Hematopoietic multipotent progenitor cell treated with erythropoietin and hydrocortisone succinate and interleukin-3 and kit ligand, for 6 days (in vitro differentiated cells): ENCODE data around the gene MBOAT2.
A peak's percentile ranks its signal among the peaks of the same experiment; 100 is the strongest.

Experiments
- DNase-seq: peaks from one replicate; pipeline ENCODE4 v3.0.0-alpha.2; 2015

MBOAT2 gene

DNA sequence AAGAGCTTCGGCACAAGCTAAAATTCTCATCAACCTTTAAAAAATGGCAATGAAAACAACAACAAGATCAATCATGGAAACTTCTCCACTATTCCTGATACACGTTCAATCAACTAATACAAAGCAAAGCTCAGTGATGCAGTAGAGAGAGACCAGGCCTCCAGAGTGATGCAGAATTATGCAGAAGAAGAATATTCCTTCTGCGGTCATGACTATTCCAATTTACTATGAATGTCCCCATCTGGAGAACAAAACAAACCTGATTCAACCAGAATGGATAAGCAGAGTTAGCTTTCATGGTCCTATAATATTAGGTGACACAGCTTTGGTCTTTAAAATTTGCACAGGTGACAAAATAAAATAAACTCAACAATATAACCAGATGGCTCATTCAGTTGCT lies 12.5 kb upstream of the MBOAT2 start:
- no peak for DNase-seq

DNA sequence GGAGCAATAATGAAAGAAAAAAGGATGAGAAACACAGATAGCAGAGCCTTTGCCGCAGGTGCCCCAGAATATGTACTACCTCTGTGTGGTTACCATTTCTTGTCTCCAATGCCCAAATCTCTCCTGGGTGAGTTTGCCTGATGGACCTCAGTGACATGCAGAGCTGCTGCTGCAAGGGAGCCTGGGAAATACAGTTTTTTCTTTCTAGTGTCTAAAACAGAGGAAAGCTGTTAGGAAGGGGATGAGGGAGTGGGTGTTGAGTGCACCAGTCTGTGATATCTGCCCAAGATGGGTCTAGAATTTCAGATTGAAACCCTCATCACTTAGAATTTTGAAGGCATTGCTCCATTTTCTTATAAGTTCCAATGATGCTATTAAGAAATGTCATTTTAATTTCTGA lies 9.9 kb upstream of the MBOAT2 start:
- DNase-seq = no peak

DNA sequence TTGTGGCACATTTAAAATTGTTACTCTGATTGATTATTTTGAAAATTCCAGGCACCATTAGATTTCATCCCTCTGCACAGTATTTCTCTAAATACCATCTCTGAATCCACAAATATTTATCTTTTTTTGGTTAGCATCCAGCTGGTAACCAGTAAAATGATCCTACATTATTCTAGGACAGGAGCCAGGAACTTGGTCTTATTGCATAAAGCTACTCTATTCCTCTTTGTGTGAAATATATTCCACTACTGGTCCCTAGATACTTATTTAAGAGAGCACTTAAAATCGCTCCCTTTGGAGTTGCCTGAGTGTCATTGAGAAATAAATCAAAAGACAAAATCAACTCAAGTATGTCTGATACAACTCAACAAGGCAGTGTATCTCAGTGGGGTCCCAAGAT lies 7.4 kb upstream of the MBOAT2 start:
- DNase-seq = no peak

DNA sequence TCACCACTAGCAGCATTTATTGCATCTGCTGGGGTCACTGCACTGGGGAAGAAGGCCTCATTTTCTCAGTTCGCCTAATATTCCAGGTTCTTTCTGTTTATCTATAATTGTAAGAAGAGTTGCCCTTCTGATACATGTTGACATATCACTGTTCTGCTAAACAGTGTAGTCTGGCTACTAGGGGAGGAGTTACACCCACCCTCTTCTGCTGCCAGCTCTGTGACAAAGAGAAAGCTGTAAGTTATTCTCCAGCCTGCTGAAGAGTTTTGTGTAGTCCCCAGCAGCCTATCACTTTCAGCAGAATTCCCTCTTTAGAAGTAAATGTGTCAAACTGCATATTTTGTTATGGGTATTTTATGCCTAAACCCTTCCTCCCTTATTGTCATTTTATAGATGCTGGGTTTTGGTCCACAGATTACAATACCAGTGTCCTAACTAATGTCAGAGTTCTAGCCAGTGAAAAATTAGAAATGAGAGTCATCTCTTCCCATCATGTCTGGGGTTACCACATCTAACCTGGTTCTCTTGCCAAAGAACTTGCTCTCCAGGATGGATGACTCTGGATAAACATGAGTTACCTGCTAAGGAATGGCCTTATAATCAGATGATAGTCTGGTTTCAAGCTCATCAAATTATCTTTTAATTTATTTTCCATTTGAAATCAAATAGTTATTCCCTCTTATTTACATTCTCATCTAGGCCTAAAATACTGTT lies 5.6 kb upstream of the MBOAT2 start:
- DNase-seq = no peak

DNA sequence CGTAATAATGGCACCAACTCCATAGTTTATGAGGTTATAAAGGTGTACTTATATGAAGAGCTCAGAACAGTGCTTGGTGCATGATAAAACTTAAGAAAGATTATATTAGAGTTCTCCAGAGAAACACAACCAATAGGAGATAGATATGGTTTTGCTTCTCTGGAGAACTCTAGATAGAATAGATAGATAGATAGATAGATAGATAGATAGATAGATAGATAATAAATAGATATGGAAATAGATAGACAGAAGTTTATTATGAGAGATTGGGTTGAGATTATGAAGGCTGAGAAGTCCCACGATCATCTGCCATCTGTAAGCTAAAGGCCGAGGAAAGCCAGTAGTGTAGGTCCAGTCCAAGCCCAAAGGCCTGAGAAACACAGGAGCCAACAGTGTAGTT lies 2.9 kb upstream of the MBOAT2 start:
- no peak for DNase-seq

DNA sequence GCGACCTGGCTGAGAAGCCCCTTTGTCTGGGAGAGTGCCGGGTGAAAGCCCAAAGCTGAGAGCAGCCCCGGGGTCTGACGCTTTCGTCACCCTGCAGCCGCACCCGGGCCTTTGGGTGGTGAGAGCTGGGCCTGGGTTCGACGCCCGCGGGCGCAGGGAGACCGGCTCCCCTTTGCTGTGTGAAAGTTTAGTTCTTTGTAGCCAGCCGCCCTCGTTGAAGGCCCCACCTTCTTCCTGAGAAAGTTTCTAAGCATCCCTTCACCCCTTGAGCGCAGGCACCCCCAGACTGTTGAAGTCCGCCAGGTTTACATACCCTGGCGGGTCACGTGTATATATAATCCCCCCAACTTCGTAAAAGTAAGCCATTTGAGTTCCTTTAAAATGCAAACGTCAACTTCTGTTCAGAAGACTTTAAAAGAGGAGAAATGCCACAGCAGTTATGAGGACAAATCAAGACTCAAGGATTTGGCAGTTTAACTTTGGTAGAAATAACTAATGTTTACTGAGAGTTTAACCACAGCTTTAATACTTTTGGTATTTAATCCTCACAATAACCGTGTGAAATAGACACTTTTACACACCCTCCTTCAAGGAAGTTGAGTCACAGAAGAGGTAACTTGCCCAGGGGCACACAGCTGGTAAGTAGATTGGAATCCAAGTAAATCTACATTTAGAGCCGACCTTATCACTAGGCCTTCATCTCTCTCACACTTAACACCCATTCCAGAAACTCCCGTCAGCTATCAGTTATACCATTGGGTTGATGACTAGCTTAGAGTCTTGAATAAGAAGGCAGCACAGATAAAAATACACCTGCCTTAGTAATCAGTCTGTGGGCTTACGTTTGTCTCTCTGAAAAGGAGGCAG lies 1.1 kb upstream of the MBOAT2 start:
- DNase-seq = peak; percentile 42

DNA sequence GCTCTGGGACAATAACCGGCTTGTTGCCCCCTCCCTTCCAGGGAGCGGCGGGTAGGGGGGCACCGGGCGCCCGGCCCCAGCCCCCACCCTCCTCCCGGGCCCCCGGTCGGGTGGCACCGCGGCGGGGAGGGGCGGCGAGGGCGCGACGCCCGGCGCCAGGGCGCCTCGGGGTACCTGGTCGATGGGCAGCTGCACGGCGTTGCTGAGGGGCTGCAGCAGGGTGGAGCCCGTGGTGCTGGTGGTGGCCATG lies 193 bp downstream of the MBOAT2 start:
- DNase-seq = no peak

DNA sequence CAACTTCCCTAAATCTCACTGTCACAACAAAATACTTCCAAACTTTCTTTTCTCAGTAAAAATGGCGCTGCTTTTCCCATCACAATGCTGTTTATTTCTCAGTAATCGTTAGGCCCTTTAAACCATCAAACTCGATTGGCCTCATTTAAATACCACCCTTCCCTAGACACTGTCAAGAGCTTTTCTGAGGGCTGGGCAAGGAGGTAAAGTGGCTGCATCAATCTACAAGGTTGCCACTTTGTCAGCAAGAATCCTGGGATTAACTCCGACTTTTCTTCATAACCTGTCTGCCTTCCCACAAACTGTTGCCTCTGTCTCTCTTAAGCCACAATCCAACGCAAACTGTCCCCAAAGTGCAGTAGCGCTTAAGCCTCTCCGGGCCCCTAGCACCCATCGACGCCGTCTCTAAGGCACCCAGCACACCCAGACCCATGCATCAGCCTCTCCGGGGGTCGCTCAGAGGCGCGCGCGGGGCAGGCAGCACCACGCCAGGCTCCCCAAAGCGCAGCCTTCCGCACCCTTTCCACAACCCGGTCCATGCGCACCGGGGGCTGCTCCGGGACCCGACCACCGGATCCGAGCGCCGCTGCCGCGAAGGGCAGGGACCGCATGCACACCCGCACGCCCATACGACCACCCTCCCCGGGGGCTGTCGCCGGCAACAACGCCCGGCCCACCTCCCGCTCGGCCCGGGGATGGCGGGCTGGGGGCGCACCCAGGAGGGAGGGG lies 683 bp downstream of the MBOAT2 start:
- DNase-seq = peak; percentile 50

DNA sequence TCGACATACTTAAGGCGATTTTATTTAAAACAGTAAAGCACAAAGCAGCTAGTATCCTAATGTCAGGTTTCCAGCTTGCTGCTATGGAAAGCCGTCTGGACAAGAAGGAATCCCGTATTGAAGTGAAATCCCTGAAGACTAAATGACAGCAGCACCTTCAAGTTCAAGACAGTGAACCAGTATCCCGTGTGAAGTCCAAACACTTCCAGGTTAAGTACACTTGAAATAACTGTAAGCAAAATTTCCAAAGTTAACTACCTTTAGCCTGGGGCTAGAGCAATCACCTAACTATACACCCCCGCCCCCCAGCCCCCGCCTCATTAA lies 1.2 kb downstream of the MBOAT2 start:
- DNase-seq = no peak

DNA sequence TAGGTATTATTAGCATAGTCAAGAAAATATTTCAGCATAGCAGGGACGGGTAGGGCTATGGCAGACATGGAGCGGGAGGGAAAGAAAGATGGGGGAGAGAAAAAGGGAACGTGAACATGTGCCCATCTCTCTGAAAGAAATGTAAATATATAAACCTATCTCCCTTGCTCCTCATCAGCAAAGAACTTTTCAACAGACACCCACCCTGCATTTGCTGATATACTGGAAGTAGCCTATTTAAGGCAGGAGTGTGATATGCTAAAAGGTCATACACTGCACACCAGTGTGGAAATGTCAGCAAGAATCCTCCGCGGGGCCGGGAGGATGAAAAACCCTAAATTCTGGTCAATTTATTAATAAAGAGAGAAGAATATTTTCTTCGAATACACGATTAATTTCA lies 1.7 kb downstream of the MBOAT2 start:
- peak; percentile 40 for DNase-seq

DNA sequence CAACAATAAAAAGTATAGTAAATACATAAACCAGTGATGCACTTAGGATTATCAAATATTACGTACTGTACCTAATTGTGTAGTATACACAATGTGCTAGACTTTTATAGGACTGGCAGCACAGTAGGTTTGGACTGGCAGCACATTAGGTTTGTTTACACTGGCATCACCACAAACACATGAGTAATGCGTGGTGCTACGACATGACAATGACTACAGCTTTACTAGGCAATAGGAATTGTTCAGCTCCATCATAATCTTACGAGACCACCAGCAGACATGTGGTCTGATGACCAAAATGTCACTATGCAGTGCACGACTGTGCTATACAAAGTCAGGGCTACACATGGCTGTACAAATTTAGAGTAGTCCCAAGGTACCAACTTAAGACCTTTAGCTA lies 2.3 kb downstream of the MBOAT2 start:
- peak; percentile 51 for DNase-seq

DNA sequence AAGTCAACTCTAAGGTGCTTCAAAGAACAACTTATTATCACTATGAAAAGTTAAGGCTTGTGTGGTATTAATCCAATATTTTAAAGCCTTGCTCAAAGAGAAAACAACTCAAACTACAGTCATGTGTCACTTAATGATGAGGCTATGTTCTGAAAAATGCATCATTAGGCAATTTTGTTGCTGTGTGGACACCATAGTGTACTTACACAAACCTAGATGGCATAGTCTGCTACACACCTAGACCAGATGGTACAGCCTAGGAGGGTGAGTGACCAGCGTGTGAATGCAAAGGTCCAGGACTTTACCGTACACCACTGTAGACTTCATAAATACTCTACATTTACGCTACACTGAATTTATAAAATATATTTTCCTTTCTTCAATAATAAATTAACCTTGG lies 3.0 kb downstream of the MBOAT2 start:
- no peak for DNase-seq

DNA sequence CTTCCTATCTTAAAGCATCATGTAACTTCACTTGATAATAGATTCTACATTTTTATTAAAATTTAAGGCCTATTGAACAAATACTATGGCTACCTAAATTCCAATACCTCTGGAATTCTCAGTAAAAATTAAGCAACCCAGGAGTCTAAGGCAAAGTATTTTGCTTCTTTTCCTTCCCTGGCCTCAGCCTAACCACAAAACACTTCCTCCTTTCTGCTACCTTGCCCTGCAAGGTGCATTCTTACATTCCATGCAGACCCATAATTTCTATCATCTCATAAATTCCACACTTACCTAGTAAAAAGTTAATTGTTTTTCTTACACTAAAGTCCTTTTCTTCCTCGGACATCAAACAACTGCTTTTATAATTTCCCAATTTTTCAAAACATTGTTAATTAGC lies 3.7 kb downstream of the MBOAT2 start:
- DNase-seq = no peak

DNA sequence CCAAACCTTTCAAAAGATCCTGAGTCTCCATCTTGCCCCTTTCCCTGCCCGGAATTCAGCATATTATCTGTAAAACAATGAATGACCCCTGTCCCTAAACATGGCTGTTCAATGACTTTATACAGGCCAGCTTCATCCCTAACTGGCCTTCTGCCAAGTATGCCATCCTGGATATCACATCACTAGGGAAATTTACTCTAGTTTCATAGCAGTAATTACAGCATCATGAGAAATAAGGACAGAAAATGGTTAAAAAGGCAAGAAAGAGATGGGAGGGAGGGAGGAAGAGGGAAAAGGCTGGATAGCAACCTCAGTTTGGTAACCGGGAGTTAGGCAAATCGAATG lies 4.4 kb downstream of the MBOAT2 start:
- DNase-seq = no peak

DNA sequence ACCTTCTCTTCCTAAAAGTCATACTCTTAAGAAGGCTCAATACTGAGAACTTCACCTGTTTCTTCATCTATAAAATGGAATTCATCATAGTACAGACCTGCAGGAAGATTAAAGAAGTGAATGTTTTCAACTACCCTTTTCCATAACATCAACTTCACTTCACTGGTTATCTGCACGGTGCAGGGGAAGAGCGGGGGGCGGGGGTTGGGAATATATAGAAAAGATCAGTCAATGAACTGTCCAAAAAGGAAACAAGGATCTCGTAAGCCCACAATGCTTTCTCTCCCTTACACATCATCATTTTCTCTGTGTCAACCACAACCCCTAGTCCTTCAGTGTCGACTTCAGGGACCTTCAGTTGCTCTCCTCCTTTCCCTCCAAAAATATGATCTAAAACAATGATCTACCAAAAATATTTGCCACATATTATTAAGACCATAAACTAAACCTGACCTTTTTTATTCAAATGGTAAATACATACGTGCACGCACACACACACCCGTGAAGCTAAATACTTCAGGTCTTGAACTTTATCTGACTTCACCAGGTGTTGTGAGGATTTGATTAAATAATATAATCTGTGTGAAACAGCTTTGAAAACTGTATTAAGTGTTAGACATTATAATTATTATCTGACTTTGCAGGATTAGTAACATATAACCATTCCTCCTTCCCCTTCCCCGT lies 4.9 kb downstream of the MBOAT2 start:
- DNase-seq = peak; percentile 59

DNA sequence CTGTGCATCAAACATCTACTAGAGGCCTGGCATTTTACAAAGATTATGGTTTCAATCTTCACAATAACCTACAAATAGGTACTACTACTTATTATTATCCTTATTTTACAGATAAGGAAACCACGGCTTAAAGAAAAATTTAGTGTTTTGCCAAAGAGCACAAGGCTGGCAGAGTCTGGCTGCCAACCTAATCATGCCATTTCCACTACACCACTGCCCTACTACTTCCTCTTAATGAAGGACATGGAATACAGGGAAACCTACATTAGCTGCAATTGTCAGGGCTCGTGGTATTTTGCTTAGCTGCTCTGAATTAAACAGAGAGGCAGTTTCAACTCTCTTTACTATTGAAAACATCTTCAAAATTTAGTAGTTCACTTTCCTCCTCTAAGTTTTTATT lies 5.9 kb downstream of the MBOAT2 start:
- DNase-seq = no peak

DNA sequence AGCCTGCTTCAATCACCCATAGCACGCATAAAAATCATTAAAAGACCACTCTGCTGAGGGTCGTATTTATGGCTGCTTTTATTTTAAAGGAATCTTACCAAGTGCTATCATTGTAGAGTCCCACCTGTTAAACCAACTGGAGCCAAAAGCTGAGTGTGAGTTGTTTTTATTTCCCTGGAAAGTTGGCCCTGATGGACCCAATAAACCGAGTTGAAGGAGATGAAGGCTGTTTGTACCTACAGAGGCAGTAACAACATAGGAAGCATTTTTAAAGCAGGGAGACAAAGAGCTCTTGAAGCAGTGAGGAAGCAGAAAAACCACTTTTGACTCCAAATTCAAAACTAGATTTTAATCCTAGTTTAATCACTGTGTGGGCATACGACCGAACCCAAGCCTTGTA lies 6.4 kb downstream of the MBOAT2 start:
- DNase-seq = no peak

DNA sequence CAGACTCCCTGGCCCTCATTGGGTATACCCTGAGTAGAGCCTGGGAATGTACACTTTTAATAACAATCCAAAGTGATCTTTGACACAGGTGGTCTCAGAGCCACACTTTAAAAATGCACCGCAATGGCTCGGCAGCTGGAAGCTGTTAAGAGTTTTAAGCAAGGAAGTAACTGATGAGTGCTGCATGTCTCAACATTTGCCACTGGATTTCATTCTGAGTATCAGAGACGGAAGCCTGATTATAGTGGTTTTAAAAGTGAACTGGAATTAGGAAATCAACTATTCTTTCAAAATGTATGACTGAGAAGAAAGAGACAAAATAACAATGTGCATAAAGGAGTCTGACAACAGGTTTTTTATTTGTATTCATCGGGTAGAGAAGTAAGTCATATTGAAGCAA lies 7.5 kb downstream of the MBOAT2 start:
- DNase-seq = no peak

DNA sequence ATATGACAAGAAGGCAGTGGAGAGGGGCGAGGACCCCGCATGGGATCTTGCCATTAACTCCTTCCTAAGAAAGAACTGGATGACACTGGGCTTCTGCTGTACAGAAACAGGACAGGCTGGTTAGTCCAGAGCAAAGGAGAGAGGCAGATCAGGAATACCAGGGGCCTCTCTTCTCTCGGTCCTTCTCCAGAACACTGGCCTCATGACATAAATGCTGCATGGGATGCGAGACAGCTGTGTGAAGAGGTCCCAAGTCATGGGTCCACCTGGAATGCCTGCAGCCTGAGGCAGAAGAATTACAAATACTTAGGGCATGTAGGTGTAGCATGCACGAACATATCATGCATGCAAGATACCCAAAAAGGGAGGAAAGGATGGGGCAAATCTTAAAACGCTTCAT lies 9.1 kb downstream of the MBOAT2 start:
- DNase-seq = no peak

DNA sequence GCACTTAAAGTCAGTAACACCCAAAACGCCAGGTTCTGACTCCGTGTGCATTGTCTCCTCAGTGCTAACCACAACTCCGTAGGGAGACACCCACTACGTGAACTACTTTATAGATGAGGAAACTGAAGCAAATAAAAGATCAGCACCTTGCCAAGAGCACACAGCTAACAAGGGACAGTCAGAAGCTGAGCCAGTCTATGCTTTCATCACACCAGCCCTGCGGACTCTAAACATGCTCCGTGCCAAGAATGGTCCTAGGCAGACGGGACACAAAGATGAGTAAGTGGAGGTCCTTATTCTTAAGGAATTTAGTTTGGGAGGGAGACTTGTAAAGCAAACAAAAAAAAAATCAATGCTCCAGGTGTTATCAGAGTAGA lies 9.6 kb downstream of the MBOAT2 start:
- no peak for DNase-seq

DNA sequence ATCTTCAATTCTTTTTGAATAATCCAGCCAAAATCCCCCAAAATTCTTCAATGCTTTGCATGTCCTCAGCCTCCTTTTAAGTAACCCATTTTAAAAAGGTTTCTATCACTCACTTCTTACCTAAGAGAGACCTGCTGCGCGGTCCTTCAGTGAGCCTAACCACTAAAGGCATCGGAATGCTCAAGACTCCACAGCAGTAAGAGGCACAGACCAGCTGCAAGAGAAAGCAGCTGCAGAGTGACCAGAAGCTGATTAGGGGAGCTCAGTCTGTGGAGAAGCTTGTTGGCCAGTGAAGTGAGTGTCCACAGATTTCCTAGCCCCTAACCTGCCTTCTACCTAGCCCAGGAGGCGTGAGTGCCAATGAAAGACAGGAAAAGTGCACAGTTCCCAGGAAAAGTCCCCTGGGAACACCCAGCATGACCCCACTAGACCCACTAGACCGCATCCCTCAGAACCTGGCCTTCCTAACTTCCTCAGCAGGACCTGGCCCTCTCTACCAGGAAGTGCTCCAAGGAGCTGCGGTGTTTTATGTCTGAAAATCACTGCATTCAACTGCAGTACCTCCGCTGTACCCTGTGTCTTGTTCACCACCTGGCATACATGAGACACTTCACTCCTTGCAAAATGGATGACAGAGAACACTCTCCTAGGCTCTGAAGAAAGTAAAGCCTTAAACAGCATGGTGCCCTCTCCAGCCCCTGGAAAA lies 10.1 kb downstream of the MBOAT2 start:
- DNase-seq = no peak

DNA sequence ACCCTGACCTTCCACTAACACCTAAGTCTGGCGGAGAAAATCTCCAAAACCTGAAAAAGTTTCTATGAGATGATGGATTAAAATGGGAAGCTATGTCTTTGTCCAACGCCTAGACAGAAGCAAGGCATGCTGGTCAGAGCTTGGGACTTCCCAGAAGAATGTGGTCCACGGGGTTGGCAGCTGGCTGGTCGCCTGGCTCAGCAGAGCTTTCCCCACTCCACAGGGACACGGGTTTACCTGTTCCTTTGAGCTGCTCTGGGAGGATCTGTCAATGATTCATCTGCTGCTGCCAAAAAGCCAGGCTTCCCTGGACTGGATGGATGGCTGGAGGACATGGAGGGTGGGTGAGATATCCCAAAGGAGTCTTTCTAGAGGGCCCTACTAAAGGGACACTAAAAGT lies 10.8 kb downstream of the MBOAT2 start:
- DNase-seq = no peak

DNA sequence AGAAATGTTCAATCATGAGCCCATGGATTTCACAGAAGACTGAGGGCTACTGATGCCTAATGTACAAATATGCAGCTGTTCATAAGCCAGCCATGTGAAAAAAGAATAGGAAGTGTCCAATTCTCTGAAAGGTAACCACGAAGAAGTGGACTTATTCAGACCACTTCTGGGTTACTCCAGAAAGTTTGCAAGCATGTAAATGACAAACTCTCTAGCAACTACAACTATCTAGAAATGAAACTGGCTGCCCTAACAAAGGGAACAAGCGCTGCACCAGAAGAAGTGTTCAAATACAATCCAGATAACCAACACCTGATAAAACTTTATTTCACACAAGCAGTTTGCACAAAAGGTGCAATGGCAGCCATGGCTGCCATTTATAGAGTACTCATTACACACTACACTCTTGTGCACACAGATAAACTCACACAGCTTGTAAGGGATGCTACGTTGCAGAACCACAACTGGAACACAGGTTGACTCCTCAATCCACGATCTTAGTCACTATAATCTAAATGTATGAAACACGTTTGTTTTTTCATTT lies 13.9 kb downstream of the MBOAT2 start:
- no peak for DNase-seq
